GM18499 (cell line): ENCODE data around the gene GRHL3.
A peak's percentile ranks its signal among the peaks of the same experiment; 100 is the strongest.

Experiments used
- ATAC-seq: cut with Tn5 transposase; IDR thresholded peaks from one replicate; pipeline ENCODE4 v1.9.1; 2021; ENCODE audit warnings: moderate number of reproducible peaks; ENCODE audit not compliant: insufficient read depth, unreplicated experiment

The GRHL3 gene

GRCh38 chr1:24364975-24365678, 46.0 kb downstream of the GRHL3 start:
- ATAC-seq = peak; percentile 39

DNA sequence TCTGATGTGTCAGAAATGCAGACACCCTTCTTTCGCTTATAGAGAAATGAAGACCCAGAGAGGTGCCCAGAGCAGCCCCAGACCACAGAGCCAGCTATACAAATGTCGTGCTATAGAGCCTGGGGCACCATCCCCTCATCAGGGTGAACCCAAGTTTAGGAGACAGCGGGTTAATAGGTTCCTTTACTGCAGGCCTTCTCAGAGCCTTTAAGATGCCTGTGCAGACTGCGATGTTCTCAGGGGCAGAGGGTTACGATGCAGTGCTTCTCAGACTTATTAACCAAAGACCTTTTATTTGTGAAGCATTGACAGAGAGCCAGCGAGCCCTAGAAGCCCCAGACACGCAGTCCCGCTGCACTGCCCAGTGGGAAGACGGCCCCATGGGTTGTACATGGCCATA, 47.5 kb downstream of the GRHL3 start:
- no peak for ATAC-seq

- ATAC-seq = no peak
Measured at GRCh38 chr1:24369199-24369598, 50.0 kb downstream of the GRHL3 start.

DNA sequence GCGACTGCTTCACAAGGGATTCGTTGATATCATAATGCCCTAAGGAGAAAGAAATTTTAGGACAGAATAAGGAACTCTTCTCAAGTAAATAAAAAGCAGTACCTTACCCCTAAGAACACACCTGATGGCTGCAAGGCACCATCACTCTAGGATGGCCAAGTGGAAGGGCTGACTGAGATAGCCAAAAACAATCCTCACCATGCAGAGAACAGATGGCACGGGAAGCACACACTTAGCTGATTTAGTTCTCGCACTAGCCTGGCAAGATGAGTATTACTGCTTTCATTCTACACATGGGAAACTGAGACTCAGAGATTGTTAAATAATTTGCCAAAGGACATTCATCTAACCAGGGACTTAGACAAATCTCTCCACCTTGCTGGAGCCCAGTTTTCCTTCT, 50.6 kb downstream of the GRHL3 start:
- ATAC-seq = no peak

DNA sequence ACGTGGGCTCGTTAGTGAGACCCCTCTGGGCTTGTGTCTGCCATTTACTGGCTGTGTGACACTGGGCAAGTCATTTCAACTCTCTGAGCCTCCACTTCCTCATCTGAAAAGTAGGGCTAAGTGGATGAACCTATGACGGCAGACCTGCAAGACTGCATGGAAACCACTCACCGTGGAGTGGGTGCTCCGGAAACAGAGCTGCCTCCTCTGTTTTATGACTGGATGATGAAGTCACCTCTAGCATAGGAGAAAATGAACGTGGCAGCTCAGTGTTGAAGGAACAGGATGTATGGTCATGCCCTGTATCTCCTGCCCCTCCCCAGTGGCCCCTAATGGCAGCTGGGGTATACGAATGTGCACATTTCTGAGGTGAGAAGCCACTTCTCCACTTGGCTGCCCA, 53.9 kb downstream of the GRHL3 start:
- ATAC-seq = peak; percentile 63

DNA sequence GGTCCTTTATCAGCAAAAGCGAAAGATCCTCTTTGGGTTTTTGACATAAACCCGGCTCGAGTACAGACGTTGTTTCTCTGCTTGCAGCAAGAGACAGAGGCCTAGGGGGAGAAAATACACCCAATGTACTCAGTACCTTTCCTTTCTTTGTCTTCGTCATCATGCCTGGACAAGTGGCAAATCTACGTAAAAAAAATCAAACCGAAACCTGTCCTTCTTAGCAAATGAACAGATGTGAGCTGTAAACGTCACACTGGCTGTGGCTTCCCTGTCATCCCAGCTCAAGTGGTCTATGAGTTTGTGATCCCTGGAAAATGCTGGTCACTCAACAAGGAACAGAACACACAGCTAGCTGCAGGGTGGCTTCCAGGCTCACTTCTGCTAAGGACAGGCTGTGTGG, 54.6 kb downstream of the GRHL3 start:
- ATAC-seq = no peak

DNA sequence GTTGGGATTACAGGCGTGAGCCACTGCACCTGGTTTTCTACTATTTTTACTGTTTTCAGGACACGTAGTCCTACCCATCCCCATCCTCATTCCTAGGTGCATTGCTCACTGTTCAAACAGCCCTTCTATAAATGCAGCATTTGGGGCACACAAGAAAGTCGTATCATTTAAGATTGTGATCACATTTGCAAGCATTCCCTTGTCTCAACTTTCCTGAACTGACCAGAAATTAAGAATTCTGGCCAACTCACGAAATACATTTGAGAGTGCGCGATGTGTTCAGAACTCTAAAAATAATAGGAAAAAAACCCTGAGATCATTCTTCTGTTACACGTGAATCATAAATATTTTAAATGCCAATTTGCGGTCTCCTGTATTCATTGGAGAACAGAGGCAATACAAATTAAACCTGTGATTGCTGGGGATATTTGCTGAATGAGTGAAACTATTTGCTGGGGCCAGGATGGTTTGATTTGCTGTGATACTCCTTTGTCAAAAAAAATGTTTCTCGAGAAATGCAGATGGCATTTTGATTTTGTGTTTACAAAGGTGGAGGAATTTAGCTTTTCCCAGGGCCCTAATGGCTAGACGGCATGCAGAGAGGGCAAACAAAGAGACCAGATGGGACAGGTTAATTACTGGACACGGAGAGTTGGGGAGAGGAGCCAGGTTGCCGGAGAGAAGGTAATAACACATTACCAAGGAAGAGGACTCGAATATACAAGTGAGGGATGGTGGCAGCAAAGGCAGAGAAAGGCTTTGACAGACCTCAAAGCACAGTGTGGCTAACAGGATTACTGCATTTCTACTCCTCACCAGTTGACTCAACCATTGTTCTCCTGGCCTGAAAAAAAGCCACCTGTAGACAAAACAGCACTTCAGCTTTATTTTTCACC, 56.0 kb downstream of the GRHL3 start:
- no peak for ATAC-seq

GRCh38 chr1:24379733-24380315, 60.7 kb downstream of the GRHL3 start:
- ATAC-seq = no peak

DNA sequence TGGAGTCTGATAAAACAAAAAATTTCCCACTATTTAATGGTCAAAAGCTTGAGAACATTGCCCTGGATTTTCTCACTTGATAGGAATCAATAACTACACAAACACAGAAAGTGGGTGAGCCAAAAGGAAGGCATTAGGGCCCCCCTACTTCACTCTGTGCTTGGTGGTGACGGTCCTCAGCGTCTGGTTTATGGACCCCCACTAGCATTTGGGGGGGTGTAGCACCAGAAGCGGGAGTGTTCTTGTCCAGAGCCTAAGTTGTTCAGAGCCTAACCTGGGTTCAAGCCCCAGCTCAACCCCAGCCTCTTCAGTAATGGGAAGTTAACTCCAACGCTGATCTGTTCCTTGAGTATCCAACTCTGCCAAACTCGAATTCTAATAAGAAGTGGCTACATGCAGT, 61.4 kb downstream of the GRHL3 start:
- ATAC-seq = no peak

DNA sequence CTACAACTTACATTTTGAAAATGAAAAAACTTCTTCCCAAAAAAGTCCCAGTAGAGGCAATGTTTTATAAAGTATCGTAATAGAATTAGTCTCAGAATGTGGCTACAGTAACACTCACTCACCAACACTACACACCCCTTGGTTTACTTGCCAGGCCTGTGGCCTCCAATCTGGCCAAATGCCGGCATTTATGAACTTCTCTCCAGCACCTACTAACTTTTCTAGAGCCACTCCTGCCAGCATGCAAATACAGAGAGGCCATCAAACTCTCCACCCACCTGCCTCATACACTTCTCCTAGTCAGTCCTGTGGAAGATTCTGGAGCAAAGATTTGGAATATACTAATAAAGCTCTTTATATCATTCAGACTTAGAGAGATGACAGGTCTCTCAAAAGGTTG, 62.1 kb downstream of the GRHL3 start:
- no peak for ATAC-seq

DNA sequence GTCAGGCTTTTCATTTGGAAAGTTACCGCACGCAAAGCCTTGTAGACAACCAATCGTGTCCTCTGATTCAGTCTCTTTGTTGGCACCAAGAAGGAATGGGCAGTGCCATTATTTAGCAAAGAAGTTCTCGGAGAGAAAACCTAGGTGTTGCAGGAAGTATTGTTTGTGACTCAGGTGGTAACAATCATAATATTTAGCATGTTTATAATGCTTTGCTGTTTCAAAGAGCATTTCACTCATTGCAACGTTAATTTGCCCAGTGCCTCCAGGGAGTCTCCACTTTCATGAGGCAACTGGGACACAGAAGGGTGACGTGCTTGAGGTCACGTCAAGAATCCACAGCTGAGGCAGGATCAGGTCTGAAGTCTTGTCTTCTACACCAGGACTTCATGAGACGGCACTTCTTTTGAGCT, 63.0 kb downstream of the GRHL3 start:
- ATAC-seq = no peak

- no peak for ATAC-seq
Measured at GRCh38 chr1:24383381-24383940, 64.3 kb downstream of the GRHL3 start.

DNA sequence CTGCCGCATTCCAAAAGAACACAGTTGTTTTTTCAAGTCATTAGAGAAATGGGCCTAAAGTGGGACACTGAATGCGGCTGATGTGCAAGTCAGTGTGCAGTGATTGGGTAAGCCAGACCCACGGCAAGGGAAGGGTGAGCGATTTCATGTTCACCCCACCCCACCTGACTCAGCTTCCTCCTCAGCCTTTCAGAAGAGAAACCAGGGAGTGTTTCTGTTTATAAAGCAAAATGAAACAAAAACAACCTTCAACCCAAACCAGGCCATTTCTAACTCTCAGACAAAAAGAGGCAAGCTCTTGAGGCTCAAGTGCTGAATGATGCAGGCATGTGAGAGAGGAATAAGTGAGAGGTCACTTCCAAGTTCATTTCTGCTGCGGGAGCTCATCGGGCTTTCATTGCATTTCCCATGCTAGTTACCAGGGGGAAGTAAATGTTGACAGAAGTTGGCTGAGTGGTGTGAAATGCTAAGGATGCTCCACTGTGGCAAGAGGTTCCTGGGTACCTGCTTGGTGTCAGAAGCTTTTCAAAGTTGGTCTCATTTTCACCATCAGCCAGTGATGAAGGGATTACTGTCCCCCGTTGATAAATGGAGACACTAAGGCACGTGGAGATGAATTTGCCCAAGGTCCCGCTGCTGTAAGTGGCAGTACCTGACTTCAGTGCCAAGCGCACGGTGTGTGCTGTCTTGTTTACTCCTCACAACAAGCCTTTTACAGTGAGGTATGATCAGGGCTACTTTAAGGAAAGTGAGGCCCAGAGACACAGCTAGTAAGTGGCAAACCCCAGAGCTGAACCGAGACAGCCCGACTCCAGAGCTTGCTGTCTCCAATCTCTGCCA, 65.3 kb downstream of the GRHL3 start:
- peak; percentile 51 for ATAC-seq

- no peak for ATAC-seq
Measured at GRCh38 chr1:24385160-24385940, 66.2 kb downstream of the GRHL3 start.

DNA sequence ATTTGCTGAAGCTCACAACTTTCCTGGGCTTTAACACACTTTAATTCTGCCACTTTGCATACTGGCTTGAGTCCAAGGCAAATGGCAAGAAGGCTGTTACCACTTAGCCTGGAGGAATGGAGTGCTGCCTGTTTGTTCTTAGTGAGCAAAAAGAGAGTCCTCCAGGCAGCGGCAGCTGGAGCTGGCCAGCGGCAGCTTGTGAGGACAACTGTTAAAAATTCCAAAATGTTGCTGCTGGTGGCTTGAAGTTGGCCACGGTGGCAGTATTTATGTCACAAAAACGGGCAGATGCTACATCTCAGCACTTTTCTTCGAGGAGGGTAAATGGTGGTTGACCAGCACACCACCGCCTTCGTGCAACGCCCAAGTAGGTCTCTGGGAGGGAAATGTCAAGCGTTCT, 67.1 kb downstream of the GRHL3 start:
- no peak for ATAC-seq

- ATAC-seq = no peak
Measured at GRCh38 chr1:24386931-24387330, 67.8 kb downstream of the GRHL3 start.

GRCh38 chr1:24387636-24388175, 68.5 kb downstream of the GRHL3 start:
- ATAC-seq = no peak

DNA sequence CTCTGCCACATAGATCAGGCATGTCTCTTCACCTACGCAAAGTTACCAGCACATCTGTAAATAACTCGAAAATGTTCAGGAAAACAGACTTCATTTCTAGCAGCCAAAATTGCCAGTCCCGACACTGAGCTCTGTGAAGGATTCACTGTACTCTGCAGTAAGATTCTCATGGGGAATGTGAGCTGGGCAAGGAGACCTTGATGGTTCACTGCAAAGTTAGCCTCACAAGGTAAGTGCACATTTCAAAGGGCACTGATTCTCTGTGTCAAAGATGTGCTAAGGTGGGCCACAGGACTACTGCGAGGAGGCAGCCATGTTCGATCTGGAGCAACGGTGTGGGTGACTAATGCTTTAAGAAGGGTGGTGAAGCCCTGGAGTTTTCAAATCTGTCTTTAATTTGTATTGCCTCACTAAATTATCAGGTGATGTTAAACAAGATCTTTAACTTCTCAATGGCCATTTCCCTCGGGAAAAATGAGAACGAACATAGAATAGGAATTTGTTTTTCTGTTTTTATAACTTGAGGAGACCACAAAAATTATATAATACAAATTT, 69.3 kb downstream of the GRHL3 start:
- no peak for ATAC-seq

GRCh38 chr1:24389231-24389678, 70.1 kb downstream of the GRHL3 start:
- no peak for ATAC-seq
